ENCODE data around the gene ADTRP.
"Not testable (repeated sequence)": the region's sequence is repeated elsewhere in the genome, so short reads cannot be mapped to it uniquely, and the experiment has no call there.

Gene ADTRP

GRCh38 chr6:11692451-11693376, 85.9 kb downstream of the ADTRP start:
- DNase-seq (ENCODE audit: low spot score) = no peak

- no peak for DNase-seq (ENCODE audit: low spot score)
These were observed 88.8 kb downstream of the ADTRP start for GRCh38 chr6:11689847-11690246.

GRCh38 chr6:11689400-11689799, 89.2 kb downstream of the ADTRP start:
- DNase-seq (ENCODE audit: low spot score) = not testable (repeated sequence)

- DNase-seq (ENCODE audit: low spot score) = no peak
These were observed 90.2 kb downstream of the ADTRP start for GRCh38 chr6:11688425-11688709.

DNA sequence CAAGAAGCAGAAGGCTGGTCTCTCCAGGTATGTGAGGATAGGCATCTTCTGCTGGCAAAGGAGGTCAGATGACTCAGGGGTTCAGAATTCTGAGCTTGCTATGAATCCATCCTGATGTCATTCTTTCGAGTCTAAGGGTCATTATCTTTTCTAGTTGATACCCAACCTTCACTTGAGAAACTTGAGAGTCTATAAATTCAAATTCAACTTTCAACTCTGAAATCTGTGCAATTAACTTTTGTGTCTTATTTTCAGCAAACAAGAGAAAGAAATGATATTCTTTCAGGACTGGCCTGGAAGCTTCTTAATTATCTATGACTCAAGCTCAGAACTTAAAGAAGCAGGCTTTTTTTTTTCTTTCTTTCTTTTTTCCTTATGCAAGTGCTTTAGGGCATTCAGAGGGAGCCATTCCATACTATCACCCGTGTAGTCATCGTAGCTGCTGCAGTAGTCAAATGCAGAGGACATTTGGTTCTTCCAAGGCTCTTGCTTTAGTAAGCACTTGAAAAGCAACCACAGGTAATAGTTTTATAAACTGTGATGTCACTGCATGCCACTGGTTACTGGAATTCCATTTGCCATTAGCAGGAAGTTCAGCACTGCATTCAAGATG, 93.0 kb downstream of the ADTRP start:
- peak; percentile 27 for DNase-seq (ENCODE audit: low spot score)

DNA sequence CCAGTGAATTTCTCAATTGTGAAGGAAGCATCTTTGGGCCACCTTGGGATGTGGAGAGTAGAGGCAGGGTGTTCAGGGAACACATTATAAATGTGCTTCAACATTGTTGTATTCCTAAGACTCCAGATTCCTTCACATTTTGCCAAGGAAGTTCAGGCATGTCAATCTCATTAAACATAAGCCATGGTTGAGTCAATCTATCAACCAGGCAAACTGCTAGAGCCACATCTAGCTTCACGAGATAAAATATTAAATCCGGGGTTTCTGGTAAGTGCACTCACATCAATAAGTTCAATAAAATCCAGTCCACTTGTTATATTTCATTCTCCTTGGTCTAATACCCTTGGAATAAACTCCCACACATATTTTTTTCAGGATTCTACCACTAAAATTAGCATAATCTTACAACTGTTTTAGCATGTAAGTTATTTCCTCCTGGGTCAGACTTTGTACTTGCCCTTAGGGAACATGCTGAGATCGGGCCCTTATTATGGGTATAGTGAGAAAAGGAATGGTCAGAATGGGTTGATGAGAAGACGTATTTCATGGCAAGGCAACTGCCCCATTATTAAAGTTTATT, 93.6 kb downstream of the ADTRP start:
- no peak for DNase-seq (ENCODE audit: low spot score)

DNA sequence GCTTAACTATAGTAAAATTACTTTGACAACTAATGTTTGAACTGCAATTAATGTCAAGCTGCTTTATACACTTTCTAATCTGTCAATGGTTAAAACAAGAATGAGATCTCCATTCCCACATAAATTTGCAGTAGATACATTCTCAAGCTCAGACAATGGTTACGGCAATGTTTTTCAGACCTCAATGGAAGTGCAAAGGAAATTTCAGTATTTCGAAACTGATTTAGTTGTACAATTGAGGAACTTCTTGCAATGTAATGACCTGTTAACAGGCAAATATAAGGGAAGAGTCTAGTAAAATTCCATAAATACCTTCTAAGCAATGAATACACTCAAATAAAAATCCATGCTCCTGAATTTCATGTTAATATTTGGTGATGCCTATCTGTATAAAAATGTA, 94.7 kb downstream of the ADTRP start:
- no peak for DNase-seq (ENCODE audit: low spot score)

GRCh38 chr6:11682561-11682975, 96.0 kb downstream of the ADTRP start:
- no peak for DNase-seq (ENCODE audit: low spot score)

- no peak for DNase-seq (ENCODE audit: low spot score)
These were observed 96.8 kb downstream of the ADTRP start for GRCh38 chr6:11681770-11682169.

GRCh38 chr6:11681357-11681756, 97.2 kb downstream of the ADTRP start:
- no peak for DNase-seq (ENCODE audit: low spot score)

GRCh38 chr6:11680479-11680878, 98.1 kb downstream of the ADTRP start:
- not testable (repeated sequence) for DNase-seq (ENCODE audit: low spot score)

DNA sequence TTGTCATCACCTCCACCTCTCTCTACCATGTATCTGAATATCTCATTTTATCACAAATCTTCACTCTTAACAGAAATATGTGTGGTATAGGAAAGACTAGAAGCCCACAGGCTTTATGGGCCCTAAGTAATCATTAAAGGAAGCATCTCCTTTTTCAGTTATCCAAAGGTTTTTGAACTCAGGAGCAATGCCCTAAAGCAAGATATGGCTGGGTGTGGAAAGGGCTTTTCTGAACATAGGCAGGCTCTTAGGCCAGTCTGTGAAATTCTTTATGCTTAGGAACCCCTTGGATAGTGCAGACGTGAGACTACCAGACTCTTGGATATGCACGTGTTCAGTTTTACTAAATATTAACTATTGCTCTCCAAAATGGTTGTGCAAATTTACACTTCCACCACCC, 99.5 kb downstream of the ADTRP start:
- DNase-seq (ENCODE audit: low spot score) = no peak

DNA sequence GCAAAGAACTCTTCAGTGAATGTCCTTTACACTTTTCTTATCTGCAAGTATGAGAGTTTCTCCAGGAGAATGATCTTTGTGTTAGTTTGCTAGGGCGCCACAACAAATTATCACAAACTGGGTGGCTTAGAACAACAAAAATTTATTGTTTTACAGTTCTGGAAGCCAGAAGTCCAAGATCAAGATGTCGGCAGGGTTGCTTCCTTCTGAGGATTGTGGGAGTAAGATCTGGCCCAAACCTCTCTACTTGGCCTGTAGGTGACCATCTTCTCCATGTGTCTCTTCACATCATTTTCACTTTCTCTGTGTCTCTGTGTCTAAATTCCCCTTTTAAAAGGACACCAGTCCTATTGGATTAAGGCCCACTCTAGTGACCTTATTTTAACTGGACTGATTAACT, 103.0 kb downstream of the ADTRP start:
- no peak for DNase-seq (ENCODE audit: low spot score)

DNA sequence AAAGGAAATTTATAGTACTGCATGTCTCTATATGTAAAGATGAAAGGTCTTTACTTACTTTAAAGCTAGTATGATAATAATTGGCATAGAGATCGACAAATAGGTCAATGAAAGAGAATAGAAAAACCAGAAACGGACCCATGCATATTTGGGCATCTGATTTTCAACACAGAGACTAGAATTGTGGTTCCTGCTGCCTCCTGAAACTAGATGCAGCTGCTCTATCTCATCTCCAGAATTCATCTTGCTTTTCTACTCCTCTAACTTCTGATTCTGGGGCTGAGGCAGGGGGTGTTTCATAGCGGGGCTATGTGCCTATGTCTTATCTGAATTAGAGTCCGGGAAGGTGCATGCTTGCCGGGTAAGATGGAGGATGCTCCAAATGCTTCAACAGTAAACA, 105.9 kb downstream of the ADTRP start:
- DNase-seq (ENCODE audit: low spot score) = no peak

DNA sequence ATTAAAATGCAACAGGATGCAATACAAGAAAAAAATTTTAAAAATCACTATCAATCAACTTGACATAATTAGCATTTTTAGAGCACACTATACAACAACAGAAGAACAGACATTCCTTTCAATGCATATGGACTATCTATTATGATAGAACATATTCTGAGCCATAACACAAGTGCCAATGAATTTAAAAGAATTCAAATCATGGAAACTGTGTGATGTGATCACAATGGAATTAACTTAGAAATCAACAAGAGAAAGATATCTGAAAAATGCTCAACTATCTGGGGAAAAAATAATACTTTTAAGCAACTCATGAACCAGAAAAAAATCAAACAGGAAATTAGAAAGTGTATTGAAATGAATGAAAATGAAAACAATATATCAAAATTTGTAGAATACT, 106.3 kb downstream of the ADTRP start:
- DNase-seq (ENCODE audit: low spot score) = no peak

DNA sequence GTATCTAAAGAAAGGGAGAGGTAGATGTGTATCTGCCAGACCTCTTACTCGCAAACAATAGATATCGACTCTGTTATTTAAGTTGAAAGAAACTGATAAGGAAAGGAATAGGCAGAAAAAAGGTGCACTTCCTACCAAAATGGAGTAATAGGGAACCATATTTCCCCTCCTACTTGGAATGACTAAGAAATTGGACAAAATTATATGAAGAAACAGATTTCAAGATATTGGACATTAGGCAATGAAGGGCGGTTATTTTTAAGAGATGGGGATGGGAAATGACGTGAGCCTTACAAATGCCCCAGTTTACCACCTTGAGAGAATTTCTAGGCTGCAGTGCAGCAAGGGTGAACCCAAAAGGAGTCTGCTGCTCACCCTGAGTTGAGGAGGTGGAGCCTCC, 108.9 kb downstream of the ADTRP start:
- DNase-seq (ENCODE audit: low spot score) = no peak

DNA sequence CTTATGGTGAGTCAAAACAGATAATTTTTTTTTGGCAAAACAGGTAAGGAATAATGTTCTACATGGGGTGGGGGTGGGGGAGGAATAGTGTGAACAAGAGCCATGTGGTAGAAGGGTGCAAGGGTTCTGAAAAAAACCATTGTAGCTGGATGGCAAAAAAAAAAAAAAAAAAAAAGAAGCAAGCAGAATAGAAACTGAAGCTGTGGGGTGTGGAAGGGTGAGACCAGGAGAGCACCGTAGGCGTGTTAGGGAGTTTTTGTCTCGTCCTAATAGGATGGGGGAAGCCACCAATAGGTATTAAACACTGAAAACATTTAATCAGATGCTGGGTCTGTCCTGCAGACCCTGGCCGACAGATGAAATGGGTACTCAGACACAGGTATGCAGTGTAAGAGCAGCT, 110.1 kb downstream of the ADTRP start:
- no peak for DNase-seq (ENCODE audit: low spot score)

- no peak for DNase-seq (ENCODE audit: low spot score)
These were observed 110.7 kb downstream of the ADTRP start for GRCh38 chr6:11667876-11668275.

- DNase-seq (ENCODE audit: low spot score) = no peak
These were observed 112.8 kb downstream of the ADTRP start for GRCh38 chr6:11665604-11666326.
